Kidney (tissue), 14 donors: Measurements from ENCODE around the gene FBXL17. TPM values are rescaled to one million over a fixed set of nuclear protein-coding genes. Genes with fewer than 3 reads are reported as not detected.

Experiments
- DNase-seq, 5 donors: peaks; one replicate each; pipeline ENCODE4 v3.0.0-alpha.2; 2013 to 2020
- FAIRE-seq: peaks from 2 replicates; lab custom pipeline; 2012; peaks lifted over from hg19 to GRCh38; lab: Jason Lieb, UNC
- H3K27ac ChIP-seq, 2 donors: one replicate each; pipeline ENCODE4 v1.7.0; 2013; ENCODE audit warnings: low read depth in 2 of 2, low read length in 2 of 2, inconsistent platforms in 1 of 2
- H3K27me3 ChIP-seq: one replicate; pipeline ENCODE4 v1.7.1; 2013; ENCODE audit warnings: low read length, inconsistent platforms; ENCODE audit not compliant: control insufficient read depth, insufficient read depth
- H3K36me3 ChIP-seq, 3 donors: one replicate each; pipeline versions ENCODE4 v1.7.0 to v1.7.1; 2013; ENCODE audit warnings: low read length in 3 of 3, control low read depth in 1 of 3, inconsistent platforms in 1 of 3; ENCODE audit not compliant: insufficient read depth in 3 of 3, control insufficient read depth in 2 of 3
- H3K4me1 ChIP-seq, 3 donors: one replicate each; pipeline versions ENCODE4 v1.7.0 to v1.7.1; 2013; ENCODE audit warnings: low read length in 3 of 3, inconsistent platforms in 1 of 3, low read depth in 1 of 3; ENCODE audit not compliant: control insufficient read depth in 2 of 3, insufficient read depth in 2 of 3
- H3K4me3 ChIP-seq, 3 donors: one replicate each; pipeline versions ENCODE4 v1.7.0 to v1.8.1; 2013; ENCODE audit warnings: low read length in 3 of 3, control low read depth in 1 of 3, inconsistent platforms in 1 of 3
- H3K9ac ChIP-seq, 3 donors: one replicate each; pipeline versions ENCODE4 v1.7.0 to v1.7.1; 2013; ENCODE audit warnings: low read length in 3 of 3, control low read depth in 1 of 3, inconsistent platforms in 1 of 3
- H3K9me3 ChIP-seq, 3 donors: one replicate each; pipeline versions ENCODE4 v1.7.0 to v1.7.1; 2013; ENCODE audit warnings: low read length in 3 of 3, control low read depth in 1 of 3, inconsistent platforms in 1 of 3; ENCODE audit not compliant: control insufficient read depth in 2 of 3, insufficient read depth in 1 of 3
- CTCF ChIP-seq: IDR thresholded peaks from 3 replicates; pipeline ENCODE4 v1.5.1; 2012; ENCODE audit warnings: mild to moderate bottlenecking, moderate library complexity, borderline replicate concordance; ENCODE audit not compliant: insufficient read depth; ENCODE audit errors: extremely low read depth
- intact Hi-C: fragments of 100-400 bp; cut with DNase I; formaldehyde crosslinking; loops from one replicate; pipeline ENCODE4 v1.11.1; 2022
- polyA plus RNA-seq: library from polyadenylated mRNA; stranded (reverse); fragments of 350-450 nt; fragmentation: Illumina TruSeq; extraction: RNeasy Lipid Tissue Mini Kit (QIAGEN cat#74804); gene quantifications from one replicate; pipeline ENCODE4 v1.2.3, GENCODE V29; 2014; ENCODE audit warnings: low read depth, low replicate concordance; ENCODE audit not compliant: insufficient read depth
- total RNA-seq: library from RNA; stranded (reverse); fragmentation: NEBNext Ultra II Directional; extraction: Animal tissue kit (Norgen Biotek cat#: 25700); gene quantifications from one replicate; pipeline ENCODE4 v1.2.1, GENCODE V29; 2021
- donor health status: control.
- donor health status: control.
- donor health status: control.
- donor health status: control.
- donor health status: control.
- donor health status: DM: yes; HTN: yes; CAD: no.
- donor health status: Normal renal cell carcinoma (clear cell type).

Gene FBXL17
- total and polyA plus RNA-seq, 2 donors from 2014 or later = 11.7 to 26.5 TPM

DNA sequence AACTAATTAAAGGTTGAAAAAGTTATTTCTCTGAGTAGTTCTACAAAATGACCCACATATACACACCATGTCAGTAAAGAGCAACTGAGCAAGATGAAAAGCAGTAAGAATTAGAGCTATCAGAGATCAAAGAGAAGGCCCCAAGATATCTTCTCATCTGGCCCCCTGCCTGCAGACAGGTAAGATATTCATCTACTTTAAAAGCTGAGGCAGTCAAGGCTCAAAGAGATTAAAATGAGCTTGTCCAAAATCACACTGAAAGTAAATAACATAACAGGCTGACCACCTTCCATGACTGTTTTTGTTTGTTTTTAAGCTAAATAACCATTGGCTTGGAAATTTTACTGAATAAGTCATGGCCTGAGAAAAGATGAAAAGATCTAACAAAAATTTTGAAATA, 266.2 kb downstream of the FBXL17 start:
- H3K27me3 ChIP-seq = no peaks in the 10 kb centered on the region

GRCh38 chr5:108113950-108114349, 267.9 kb downstream of the FBXL17 start:
- no peak for DNase-seq
- FAIRE-seq = no peak
- intact Hi-C loops = no loop called here

More for the DNA sequence above, 266.2 kb downstream of the FBXL17 start:
- FAIRE-seq (no peak), DNase-seq (no peak)
- no peak for TF ChIP-seq CTCF
- Histone ChIP-seq H3K36me3 (no peaks in the 10 kb centered on the region), H3K9ac (no peak overlapping the region), H3K4me1 (no peaks in the 10 kb centered on the region), H3K9me3 (no peaks in the 10 kb centered on the region), H3K27ac (no peak overlapping the region), H3K4me3 (no peak overlapping the region)
- intact Hi-C loops = no loop called here

GRCh38 chr5:108111736-108112135, 270.2 kb downstream of the FBXL17 start:
- intact Hi-C loops = no loop called here
- no peak for DNase-seq
- Histone ChIP-seq H3K9ac (no peak overlapping the region), H3K36me3 (no peaks in the 10 kb centered on the region), H3K27ac (no peak overlapping the region), H3K4me3 (no peak overlapping the region), H3K4me1 (no peaks in the 10 kb centered on the region), H3K9me3 (no peaks in the 10 kb centered on the region), H3K27me3 (no peaks in the 10 kb centered on the region)
- no peak for FAIRE-seq
- no peak for TF ChIP-seq CTCF

More at GRCh38 chr5:108113950-108114349, 267.9 kb downstream of the FBXL17 start:
- TF ChIP-seq CTCF = no peak
- H3K9ac ChIP-seq = no peak overlapping the region
- H3K27ac ChIP-seq = no peak overlapping the region
- no peaks in the 10 kb centered on the region for H3K4me1 ChIP-seq
- no peaks in the 10 kb centered on the region for H3K27me3 ChIP-seq
- H3K9me3 ChIP-seq = no peaks in the 10 kb centered on the region
- no peaks in the 10 kb centered on the region for H3K36me3 ChIP-seq
- no peak overlapping the region for H3K4me3 ChIP-seq

GRCh38 chr5:108109059-108109458, 272.8 kb downstream of the FBXL17 start:
- DNase-seq (no peak), FAIRE-seq (no peak)
- intact Hi-C loops = no loop called here
- H3K36me3 ChIP-seq = no peaks in the 10 kb centered on the region
- H3K4me3 ChIP-seq = no peak overlapping the region
- no peaks in the 10 kb centered on the region for H3K27me3 ChIP-seq
- no peak overlapping the region for H3K9ac ChIP-seq
- no peaks in the 10 kb centered on the region for H3K4me1 ChIP-seq
- no peaks in the 10 kb centered on the region for H3K9me3 ChIP-seq
- TF ChIP-seq CTCF = no peak
- no peak overlapping the region for H3K27ac ChIP-seq
